Osteoblast (primary cell): ENCODE data around the gene DYSF. TPM values are rescaled to one million over a fixed set of nuclear protein-coding genes. Genes with fewer than 3 reads are reported as not detected.

Experiments used
- DNase-seq: peaks from one replicate; pipeline ENCODE4 v3.0.0; 2011; ENCODE audit warnings: low spot score, mixed read lengths; ENCODE audit not compliant: insufficient read length; ENCODE audit errors: missing footprints
- H2AFZ ChIP-seq: 2 replicates; pipeline ENCODE4 v1.6.0; 2011; ENCODE audit warnings: mild to moderate bottlenecking, low read length
- H3K27ac ChIP-seq: 2 replicates; pipeline ENCODE4 v1.5.1; 2011; ENCODE audit warnings: mild to moderate bottlenecking, low read depth, low read length, moderate library complexity
- H3K27me3 ChIP-seq: 2 replicates; pipeline ENCODE4 v1.6.0; 2012; ENCODE audit warnings: mild to moderate bottlenecking, control low read depth, inconsistent platforms, low read length, moderate library complexity; ENCODE audit not compliant: insufficient read depth
- H3K36me3 ChIP-seq: 2 replicates; pipeline ENCODE4 v1.5.1; 2011; ENCODE audit warnings: mild to moderate bottlenecking, low read length, control low read depth, moderate library complexity; ENCODE audit not compliant: insufficient read depth
- H3K4me1 ChIP-seq: 2 replicates; pipeline ENCODE4 v1.5.1; 2011; ENCODE audit warnings: mild to moderate bottlenecking, low read length, control low read depth, moderate library complexity; ENCODE audit not compliant: insufficient read depth
- H3K4me2 ChIP-seq: 2 replicates; pipeline ENCODE4 v1.6.0; 2011; ENCODE audit warnings: mild to moderate bottlenecking, low read length; ENCODE audit not compliant: insufficient read depth
- H3K4me3 ChIP-seq: fragments of 200-600 bp; sonication (generic); 3 replicates; pipeline ENCODE4 v1.5.1; 2012; ENCODE audit warnings: mild to moderate bottlenecking, low read length, inconsistent platforms; ENCODE audit not compliant: insufficient read depth
- H3K79me2 ChIP-seq: 2 replicates; pipeline ENCODE4 v1.6.0; 2012; ENCODE audit warnings: mild to moderate bottlenecking, low read length, control low read depth, inconsistent platforms; ENCODE audit not compliant: insufficient read depth
- H3K9me3 ChIP-seq: 2 replicates; pipeline ENCODE4 v1.5.1; 2011; ENCODE audit warnings: low read depth, low read length, control low read depth
- H4K20me1 ChIP-seq: 2 replicates; pipeline ENCODE4 v1.6.0; 2012; ENCODE audit warnings: mild to moderate bottlenecking, low read length, control low read depth; ENCODE audit not compliant: insufficient read depth
- CTCF ChIP-seq: IDR thresholded peaks from 2 replicates; pipeline ENCODE4 v1.5.1; 2011; ENCODE audit warnings: mild to moderate bottlenecking, low read depth, low read length, moderate library complexity; ENCODE audit errors: extremely low read depth
- total RNA-seq: library from RNA; depleted of rRNA; stranded (reverse); fragments of >200 nt; gene quantifications from 2 replicates; pipeline ENCODE4 v1.2.3, GENCODE V29; 2012

DYSF gene
- total RNA-seq, 1 donor, result 4.3 TPM

DNA sequence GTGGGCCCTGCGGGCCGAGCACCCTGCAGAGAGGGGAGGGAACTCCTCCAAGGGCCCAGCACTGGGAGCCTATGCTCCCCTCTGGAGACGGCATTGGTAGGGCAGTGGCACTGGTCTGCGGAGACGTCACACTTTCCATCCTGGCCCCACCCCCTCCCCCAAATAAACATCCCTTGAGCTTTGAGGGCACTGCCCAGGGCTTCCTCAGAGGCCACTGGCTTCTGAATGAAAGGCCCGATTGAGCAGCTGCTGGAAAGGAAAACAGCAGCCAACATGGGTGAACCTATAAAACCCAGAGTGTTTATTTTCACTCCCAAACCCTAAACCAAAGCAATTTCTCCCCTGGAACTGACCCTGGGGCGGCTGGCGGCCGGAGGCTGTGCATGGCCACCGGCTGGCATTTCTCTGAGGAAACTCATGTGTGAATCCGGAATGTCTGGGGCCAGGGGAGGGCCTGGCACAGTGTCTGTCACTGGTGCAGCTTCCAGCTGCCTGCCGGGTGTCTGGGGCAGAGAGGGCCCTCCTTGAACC lies 138.9 kb downstream of the DYSF start:
- Histone ChIP-seq H3K79me2 (no peaks in the 10 kb centered on the region), H3K4me1 (no peaks in the 10 kb centered on the region), H2AFZ (peak overlapping the region; percentile 22), H3K4me2 (no peak overlapping the region), H4K20me1 (no peaks in the 10 kb centered on the region), H3K27me3 (peaks cover 13% of the 10 kb centered on the region), H3K27ac (no peak overlapping the region), H3K36me3 (no peaks in the 10 kb centered on the region), H3K9me3 (no peaks in the 10 kb centered on the region), H3K4me3 (no peak overlapping the region)
- no peak for TF ChIP-seq CTCF
- DNase-seq, result peak; percentile 89

DNA sequence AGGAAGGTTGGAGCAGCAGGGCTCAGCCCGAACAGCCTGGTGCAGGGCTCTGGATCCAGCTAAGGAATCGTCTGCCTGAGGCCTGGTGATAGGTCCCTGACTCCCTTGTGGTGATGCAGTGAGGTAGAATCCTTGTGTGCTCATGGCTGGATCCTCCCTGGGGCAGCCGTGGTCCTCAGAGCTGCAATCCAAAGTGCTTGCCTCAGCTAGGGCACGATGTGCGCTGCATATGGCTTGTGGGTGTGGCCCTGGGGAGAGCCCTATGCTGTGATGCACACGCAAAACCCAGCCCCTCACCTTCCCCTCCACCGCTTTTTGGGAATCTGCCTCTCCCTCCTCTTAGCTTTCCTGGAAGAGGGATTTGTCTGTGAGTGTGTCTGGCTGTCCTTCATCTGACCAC lies 142.2 kb downstream of the DYSF start:
- Histone ChIP-seq H3K36me3 (no peaks in the 10 kb centered on the region), H3K9me3 (no peaks in the 10 kb centered on the region), H2AFZ (no peak overlapping the region), H4K20me1 (no peaks in the 10 kb centered on the region), H3K27me3 (peaks cover 13% of the 10 kb centered on the region), H3K4me2 (no peak overlapping the region), H3K4me3 (no peak overlapping the region), H3K79me2 (no peaks in the 10 kb centered on the region), H3K4me1 (no peaks in the 10 kb centered on the region), H3K27ac (no peak overlapping the region)
- no peak for DNase-seq
- no peak for TF ChIP-seq CTCF

DNA sequence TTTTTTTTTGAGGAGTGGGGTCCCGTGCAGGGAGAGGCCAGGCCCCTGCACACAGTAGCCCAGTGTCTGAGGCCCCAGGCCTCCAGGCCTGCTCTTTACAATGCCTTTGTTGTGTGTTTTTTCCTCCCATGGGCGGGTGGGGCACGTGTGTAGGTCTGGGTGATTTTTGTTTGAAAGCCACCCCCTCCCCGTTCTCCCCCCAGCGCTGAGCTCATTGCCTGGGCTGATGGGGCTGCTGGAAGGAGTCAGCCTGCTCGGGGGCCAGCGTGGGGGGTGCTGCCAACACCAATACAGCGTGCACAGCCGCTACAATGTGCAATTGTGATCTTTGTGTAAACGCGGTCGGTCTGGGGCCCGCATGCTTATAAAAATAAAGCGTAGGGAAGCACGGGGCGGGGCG lies 142.7 kb downstream of the DYSF start:
- no peaks in the 10 kb centered on the region for H3K9me3 ChIP-seq
- no peak overlapping the region for H3K4me3 ChIP-seq
- TF ChIP-seq CTCF, result no peak
- no peak for DNase-seq
- peaks cover 18% of the 10 kb centered on the region for H3K27me3 ChIP-seq
- H2AFZ ChIP-seq, result no peak overlapping the region
- H3K36me3 ChIP-seq, result no peaks in the 10 kb centered on the region
- H4K20me1 ChIP-seq, result no peaks in the 10 kb centered on the region
- no peak overlapping the region for H3K27ac ChIP-seq
- no peak overlapping the region for H3K4me2 ChIP-seq
- no peaks in the 10 kb centered on the region for H3K4me1 ChIP-seq
- H3K79me2 ChIP-seq, result no peaks in the 10 kb centered on the region

DNA sequence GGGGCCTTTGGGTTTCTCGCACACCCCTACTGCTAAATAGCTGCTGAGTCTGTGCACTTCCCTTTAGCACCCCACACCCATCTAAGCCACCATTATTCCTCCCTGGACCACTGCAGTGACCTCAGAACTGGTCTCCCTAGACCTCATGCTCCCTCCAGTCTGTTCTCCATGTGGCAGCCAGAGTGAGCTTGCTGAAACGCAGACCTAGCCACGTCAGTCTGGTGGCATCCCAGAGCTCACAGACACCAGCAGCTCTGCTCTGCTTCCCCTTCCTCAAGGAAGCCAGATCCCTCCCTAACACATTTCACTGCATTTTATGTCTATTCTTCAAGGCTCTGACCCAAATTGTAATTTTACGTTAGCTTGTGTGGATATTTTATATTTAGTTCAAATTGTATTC lies 144.4 kb downstream of the DYSF start:
- Histone ChIP-seq H3K9me3 (no peaks in the 10 kb centered on the region), H4K20me1 (no peaks in the 10 kb centered on the region), H3K4me1 (no peaks in the 10 kb centered on the region), H3K27me3 (peaks cover 17% of the 10 kb centered on the region), H2AFZ (no peak overlapping the region), H3K27ac (no peak overlapping the region), H3K4me3 (no peak overlapping the region), H3K79me2 (no peaks in the 10 kb centered on the region), H3K36me3 (no peaks in the 10 kb centered on the region), H3K4me2 (no peak overlapping the region)
- DNase-seq, result no peak
- no peak for TF ChIP-seq CTCF
